ENCODE results near the gene MCHR2.

MCHR2 gene

DNA sequence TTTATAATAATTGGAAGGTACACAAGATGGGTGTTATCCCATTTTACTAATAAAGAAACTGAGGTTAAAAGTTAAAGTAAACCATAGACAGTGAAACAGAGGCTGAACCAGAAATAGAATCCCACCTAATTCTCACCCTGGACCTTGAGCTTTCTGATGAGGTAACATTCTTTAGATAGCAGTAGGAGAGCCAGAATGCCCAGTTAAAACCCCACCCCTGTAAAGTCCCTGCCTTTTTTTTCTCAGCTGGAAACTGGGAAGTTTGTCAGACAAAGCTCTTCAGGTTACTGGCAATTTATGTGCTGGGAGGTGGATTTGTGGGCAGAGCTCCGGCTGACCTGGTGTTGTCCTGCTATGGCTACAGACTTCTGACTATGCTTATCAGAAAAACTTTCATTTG is 1.9 kb upstream of the MCHR2 start:
- DNase-seq = no peak
- WGBS = 81% methylated on average over 1 of the region's 1 CpG
- Histone ChIP-seq H3K4ac (ENCODE audit: low read depth in 1 of 2, low read length in 2 of 2) (no peak overlapping the region), H3K18ac (ENCODE audit: low read depth in 1 of 2, low read length in 2 of 2) (no peak overlapping the region), H3K9me3 (ENCODE audit: control insufficient read depth, low read length) (no peaks in the 10 kb centered on the region), H3K79me1 (replicated peaks; ENCODE audit: low read length, poor library complexity, severe bottlenecking) (no peaks in the 10 kb centered on the region), H3K36me3 (ENCODE audit: control insufficient read depth in 1 of 2, insufficient read depth in 2 of 2, low read depth in 1 of 2, low read length in 2 of 2) (no peaks in the 10 kb centered on the region), H2AFZ (ENCODE audit: low read depth, low read length) (no peak overlapping the region), H3K9ac (ENCODE audit: low read length) (no peak overlapping the region), H4K8ac (ENCODE audit: low read length) (no peak overlapping the region), H3K27me3 (ENCODE audit: control insufficient read depth in 1 of 2, insufficient read depth in 1 of 2, low read length in 2 of 2) (peaks cover 41 to 43% of the 10 kb centered on the region in 2 experiments), H3K27ac (ENCODE audit: low read length, poor library complexity, severe bottlenecking) (no peak overlapping the region), H3K23ac (ENCODE audit: low read length in 2 of 2) (no peak overlapping the region), H3K4me1 (ENCODE audit: control insufficient read depth, insufficient read depth, low read depth, low read length) (peaks cover 7% of the 10 kb centered on the region), H2AK5ac (ENCODE audit: low read length, severe bottlenecking) (no peak overlapping the region), H2BK12ac (ENCODE audit: low read length in 2 of 2) (no peak overlapping the region), H4K91ac (ENCODE audit: low read length) (no peak overlapping the region), H2BK5ac (ENCODE audit: low read depth, low read length, poor library complexity, severe bottlenecking) (no peak overlapping the region), H3K4me2 (ENCODE audit: low read length, poor library complexity, severe bottlenecking) (no peak overlapping the region), H2BK120ac (ENCODE audit: low read depth, low read length) (no peak overlapping the region), H2BK15ac (ENCODE audit: low read depth, poor library complexity, severe bottlenecking) (no peak overlapping the region), H3K4me3 (ENCODE audit: insufficient read depth in 1 of 2, low read depth in 1 of 2, low read length in 2 of 2) (no peak overlapping the region), H3K14ac (ENCODE audit: low read length in 2 of 2) (no peak overlapping the region)

DNA sequence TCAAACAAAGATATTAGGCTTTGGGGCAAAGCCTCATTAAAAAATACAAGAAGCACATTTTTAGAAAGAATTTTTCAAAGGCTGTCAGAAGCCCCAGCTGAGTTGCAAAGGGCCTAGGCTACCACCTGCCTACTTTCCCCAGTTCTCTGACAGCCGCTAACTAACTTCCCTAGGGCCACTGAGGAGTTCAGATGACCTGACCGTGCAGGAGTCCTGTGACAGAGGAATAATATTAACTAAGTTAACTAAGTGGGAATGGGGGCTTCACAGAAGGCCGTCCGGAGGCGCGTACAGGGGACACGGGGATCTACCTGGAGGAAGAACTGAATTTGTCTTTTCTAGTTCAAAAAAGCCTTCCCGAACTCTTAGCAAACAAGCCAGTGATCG is 884 bp downstream of the MCHR2 start:
- H3K18ac ChIP-seq (ENCODE audit: low read depth in 1 of 2, low read length in 2 of 2) = no peak overlapping the region
- no peak overlapping the region for H4K91ac ChIP-seq (ENCODE audit: low read length)
- no peaks in the 10 kb centered on the region for H3K79me1 ChIP-seq (replicated peaks; ENCODE audit: low read length, poor library complexity, severe bottlenecking)
- H3K4me1 ChIP-seq (ENCODE audit: control insufficient read depth, insufficient read depth, low read depth, low read length) = peaks cover 7% of the 10 kb centered on the region
- no peaks in the 10 kb centered on the region for H3K36me3 ChIP-seq (ENCODE audit: control insufficient read depth in 1 of 2, insufficient read depth in 2 of 2, low read depth in 1 of 2, low read length in 2 of 2)
- H2AK5ac ChIP-seq (ENCODE audit: low read length, severe bottlenecking) = no peak overlapping the region
- no peak overlapping the region for H3K23ac ChIP-seq (ENCODE audit: low read length in 2 of 2)
- peak overlapping the region in 1 of 2 experiments; percentile 69 for H3K4me3 ChIP-seq (ENCODE audit: insufficient read depth in 1 of 2, low read depth in 1 of 2, low read length in 2 of 2)
- no peak overlapping the region for H2BK12ac ChIP-seq (ENCODE audit: low read length in 2 of 2)
- H3K9me3 ChIP-seq (ENCODE audit: control insufficient read depth, low read length) = no peaks in the 10 kb centered on the region
- peaks cover 40 to 41% of the 10 kb centered on the region in 2 experiments for H3K27me3 ChIP-seq (ENCODE audit: control insufficient read depth in 1 of 2, insufficient read depth in 1 of 2, low read length in 2 of 2)
- no peak overlapping the region for H2BK15ac ChIP-seq (ENCODE audit: low read depth, poor library complexity, severe bottlenecking)
- H3K4ac ChIP-seq (ENCODE audit: low read depth in 1 of 2, low read length in 2 of 2) = no peak overlapping the region
- H3K14ac ChIP-seq (ENCODE audit: low read length in 2 of 2) = no peak overlapping the region
- no peak overlapping the region for H4K8ac ChIP-seq (ENCODE audit: low read length)
- no peak overlapping the region for H2AFZ ChIP-seq (ENCODE audit: low read depth, low read length)
- 30% methylated on average over 9 of the region's 9 CpGs for WGBS
- H2BK5ac ChIP-seq (ENCODE audit: low read depth, low read length, poor library complexity, severe bottlenecking) = no peak overlapping the region
- no peak overlapping the region for H3K27ac ChIP-seq (ENCODE audit: low read length, poor library complexity, severe bottlenecking)
- H3K9ac ChIP-seq (ENCODE audit: low read length) = no peak overlapping the region
- H3K4me2 ChIP-seq (ENCODE audit: low read length, poor library complexity, severe bottlenecking) = peak overlapping the region; percentile 93
- no peak for DNase-seq
- no peak overlapping the region for H2BK120ac ChIP-seq (ENCODE audit: low read depth, low read length)

DNA sequence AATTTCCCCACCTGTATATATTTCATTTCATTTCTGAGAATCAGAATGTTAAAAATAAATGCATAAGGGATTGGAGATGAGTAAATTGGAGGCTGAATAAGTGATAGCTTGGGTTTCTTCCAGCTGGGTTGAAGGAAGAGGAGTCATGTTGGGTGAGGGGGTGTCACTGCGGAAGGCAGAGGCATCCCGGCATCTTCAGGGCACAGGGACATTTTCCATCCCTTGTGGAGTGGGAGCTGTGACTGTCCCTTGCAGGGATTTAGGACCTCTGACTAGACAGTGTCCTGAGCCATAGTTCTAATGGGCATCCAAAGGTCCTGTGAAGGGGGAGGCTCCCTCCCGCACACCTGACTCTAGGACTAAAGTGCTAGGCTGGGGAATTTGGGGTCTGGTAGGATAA is 2.1 kb downstream of the MCHR2 start:
- H4K91ac ChIP-seq (ENCODE audit: low read length) = no peak overlapping the region
- H3K4me2 ChIP-seq (ENCODE audit: low read length, poor library complexity, severe bottlenecking) = no peak overlapping the region
- WGBS = 90% methylated on average over 2 of the region's 3 CpGs
- peaks cover 40 to 41% of the 10 kb centered on the region in 2 experiments for H3K27me3 ChIP-seq (ENCODE audit: control insufficient read depth in 1 of 2, insufficient read depth in 1 of 2, low read length in 2 of 2)
- no peak overlapping the region for H2BK15ac ChIP-seq (ENCODE audit: low read depth, poor library complexity, severe bottlenecking)
- H2BK5ac ChIP-seq (ENCODE audit: low read depth, low read length, poor library complexity, severe bottlenecking) = no peak overlapping the region
- H3K9ac ChIP-seq (ENCODE audit: low read length) = no peak overlapping the region
- H3K79me1 ChIP-seq (replicated peaks; ENCODE audit: low read length, poor library complexity, severe bottlenecking) = no peaks in the 10 kb centered on the region
- no peak overlapping the region for H3K23ac ChIP-seq (ENCODE audit: low read length in 2 of 2)
- H3K4me1 ChIP-seq (ENCODE audit: control insufficient read depth, insufficient read depth, low read depth, low read length) = peaks cover 7% of the 10 kb centered on the region
- H2BK12ac ChIP-seq (ENCODE audit: low read length in 2 of 2) = no peak overlapping the region
- no peak overlapping the region for H2AFZ ChIP-seq (ENCODE audit: low read depth, low read length)
- H3K18ac ChIP-seq (ENCODE audit: low read depth in 1 of 2, low read length in 2 of 2) = no peak overlapping the region
- no peak overlapping the region for H4K8ac ChIP-seq (ENCODE audit: low read length)
- H3K36me3 ChIP-seq (ENCODE audit: control insufficient read depth in 1 of 2, insufficient read depth in 2 of 2, low read depth in 1 of 2, low read length in 2 of 2) = no peaks in the 10 kb centered on the region
- H3K4me3 ChIP-seq (ENCODE audit: insufficient read depth in 1 of 2, low read depth in 1 of 2, low read length in 2 of 2) = no peak overlapping the region
- H2BK120ac ChIP-seq (ENCODE audit: low read depth, low read length) = no peak overlapping the region
- no peak for DNase-seq
- H3K14ac ChIP-seq (ENCODE audit: low read length in 2 of 2) = no peak overlapping the region
- H3K27ac ChIP-seq (ENCODE audit: low read length, poor library complexity, severe bottlenecking) = no peak overlapping the region
- H2AK5ac ChIP-seq (ENCODE audit: low read length, severe bottlenecking) = no peak overlapping the region
- no peak overlapping the region for H3K4ac ChIP-seq (ENCODE audit: low read depth in 1 of 2, low read length in 2 of 2)
- no peaks in the 10 kb centered on the region for H3K9me3 ChIP-seq (ENCODE audit: control insufficient read depth, low read length)

DNA sequence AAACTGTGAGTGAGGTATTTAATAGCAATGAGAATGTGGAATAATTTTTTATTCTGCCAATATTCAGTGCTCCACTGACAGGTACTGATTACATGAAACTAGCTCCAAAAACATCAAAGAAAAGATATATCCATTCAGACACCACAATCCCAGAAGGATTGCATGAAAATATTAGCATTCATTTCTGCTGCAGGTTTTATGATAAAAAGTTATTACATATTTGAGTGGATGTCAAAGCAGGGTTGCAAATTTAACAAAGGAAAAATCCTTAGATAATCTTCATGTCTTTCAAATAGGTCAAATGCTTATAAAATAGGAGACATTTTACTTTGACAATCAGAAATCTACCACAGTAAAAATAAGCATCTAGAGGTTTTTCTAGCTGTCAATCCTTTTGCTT is 13.3 kb downstream of the MCHR2 start:
- Histone ChIP-seq H2AFZ (ENCODE audit: low read depth, low read length) (no peak overlapping the region), H2BK15ac (ENCODE audit: low read depth, poor library complexity, severe bottlenecking) (no peak overlapping the region), H3K79me1 (replicated peaks; ENCODE audit: low read length, poor library complexity, severe bottlenecking) (no peaks in the 10 kb centered on the region), H3K18ac (ENCODE audit: low read depth in 1 of 2, low read length in 2 of 2) (no peak overlapping the region), H3K4me2 (ENCODE audit: low read length, poor library complexity, severe bottlenecking) (no peak overlapping the region), H3K23ac (ENCODE audit: low read length in 2 of 2) (no peak overlapping the region), H2AK5ac (ENCODE audit: low read length, severe bottlenecking) (no peak overlapping the region), H2BK5ac (ENCODE audit: low read depth, low read length, poor library complexity, severe bottlenecking) (no peak overlapping the region), H3K9ac (ENCODE audit: low read length) (no peak overlapping the region), H3K9me3 (ENCODE audit: control insufficient read depth, low read length) (no peaks in the 10 kb centered on the region), H2BK120ac (ENCODE audit: low read depth, low read length) (no peak overlapping the region), H4K91ac (ENCODE audit: low read length) (no peak overlapping the region), H3K4me1 (ENCODE audit: control insufficient read depth, insufficient read depth, low read depth, low read length) (no peaks in the 10 kb centered on the region), H3K27me3 (ENCODE audit: control insufficient read depth in 1 of 2, insufficient read depth in 1 of 2, low read length in 2 of 2) (no peaks in the 10 kb centered on the region), H3K14ac (ENCODE audit: low read length in 2 of 2) (no peak overlapping the region), H3K4me3 (ENCODE audit: insufficient read depth in 1 of 2, low read depth in 1 of 2, low read length in 2 of 2) (no peak overlapping the region), H3K27ac (ENCODE audit: low read length, poor library complexity, severe bottlenecking) (no peak overlapping the region), H3K4ac (ENCODE audit: low read depth in 1 of 2, low read length in 2 of 2) (no peak overlapping the region), H4K8ac (ENCODE audit: low read length) (no peak overlapping the region), H3K36me3 (ENCODE audit: control insufficient read depth in 1 of 2, insufficient read depth in 2 of 2, low read depth in 1 of 2, low read length in 2 of 2) (no peaks in the 10 kb centered on the region), H2BK12ac (ENCODE audit: low read length in 2 of 2) (no peak overlapping the region)
- DNase-seq = no peak
